CD4-positive, alpha-beta T cell treated with Interferon gamma for 1 hour (primary cell): ENCODE results near the gene TMEM132C.

Experiments used
- DNase-seq: peaks from one replicate; pipeline ENCODE4 v3.0.0-alpha.2; 2020

Gene TMEM132C

GRCh38 chr12:128288896-128289295 lies 21.9 kb downstream of the TMEM132C start:
- no peak for DNase-seq

GRCh38 chr12:128290938-128291337 lies 24.0 kb downstream of the TMEM132C start:
- no peak for DNase-seq

GRCh38 chr12:128298091-128298748 lies 31.2 kb downstream of the TMEM132C start:
- DNase-seq = no peak

GRCh38 chr12:128305336-128305892 lies 38.4 kb downstream of the TMEM132C start:
- no peak for DNase-seq

GRCh38 chr12:128307791-128308190 lies 40.8 kb downstream of the TMEM132C start:
- DNase-seq = no peak

- no peak for DNase-seq
Measured at GRCh38 chr12:128312661-128313060, 45.7 kb downstream of the TMEM132C start.

- DNase-seq = no peak
Measured at GRCh38 chr12:128313931-128314330, 47.0 kb downstream of the TMEM132C start.

GRCh38 chr12:128314611-128315010 lies 47.6 kb downstream of the TMEM132C start:
- DNase-seq = no peak

- DNase-seq = no peak
Measured at GRCh38 chr12:128316078-128316477, 49.1 kb downstream of the TMEM132C start.

GRCh38 chr12:128316973-128317526 lies 50.1 kb downstream of the TMEM132C start:
- DNase-seq = no peak

- no peak for DNase-seq
Measured at GRCh38 chr12:128318341-128318740, 51.4 kb downstream of the TMEM132C start.

GRCh38 chr12:128318946-128319345 lies 52.0 kb downstream of the TMEM132C start:
- DNase-seq = no peak

- DNase-seq = no peak
Measured at GRCh38 chr12:128322341-128322740, 55.4 kb downstream of the TMEM132C start.

GRCh38 chr12:128323145-128323920 lies 56.4 kb downstream of the TMEM132C start:
- DNase-seq = no peak

GRCh38 chr12:128325646-128326045 lies 58.7 kb downstream of the TMEM132C start:
- DNase-seq = no peak

- no peak for DNase-seq
Measured at GRCh38 chr12:128326406-128326805, 59.4 kb downstream of the TMEM132C start.

GRCh38 chr12:128328961-128329360 lies 62.0 kb downstream of the TMEM132C start:
- DNase-seq = no peak

GRCh38 chr12:128336204-128337070 lies 69.5 kb downstream of the TMEM132C start:
- no peak for DNase-seq

GRCh38 chr12:128337071-128337345 lies 70.0 kb downstream of the TMEM132C start:
- no peak for DNase-seq

- no peak for DNase-seq
Measured at GRCh38 chr12:128337431-128338170, 70.6 kb downstream of the TMEM132C start.

GRCh38 chr12:128338386-128339125 lies 71.6 kb downstream of the TMEM132C start:
- no peak for DNase-seq

GRCh38 chr12:128339126-128339520 lies 72.2 kb downstream of the TMEM132C start:
- DNase-seq = no peak
